GM19372 (cell line): ENCODE measurements around the gene SNX5.
A peak's percentile ranks its signal among the peaks of the same experiment; 100 is the strongest.

Source experiments
- ATAC-seq: cut with Tn5 transposase; IDR thresholded peaks from one replicate; pipeline ENCODE4 v1.9.1; 2021; ENCODE audit warnings: mild to moderate bottlenecking, low read depth, moderate library complexity; ENCODE audit not compliant: unreplicated experiment

The SNX5 gene

GRCh38 chr20:17968366-17969277 is at the start of gene SNX5, which contains the start of gene MGME1:
TSS of gene SNX5 (minus strand) at chr20:17968794. CDS start at chr20:17968425, 369 bp downstream.
TSS of gene MGME1 (plus strand) at chr20:17969018. CDS start at chr20:17969860, 842 bp downstream.
- ATAC-seq = peak; percentile 72

DNA sequence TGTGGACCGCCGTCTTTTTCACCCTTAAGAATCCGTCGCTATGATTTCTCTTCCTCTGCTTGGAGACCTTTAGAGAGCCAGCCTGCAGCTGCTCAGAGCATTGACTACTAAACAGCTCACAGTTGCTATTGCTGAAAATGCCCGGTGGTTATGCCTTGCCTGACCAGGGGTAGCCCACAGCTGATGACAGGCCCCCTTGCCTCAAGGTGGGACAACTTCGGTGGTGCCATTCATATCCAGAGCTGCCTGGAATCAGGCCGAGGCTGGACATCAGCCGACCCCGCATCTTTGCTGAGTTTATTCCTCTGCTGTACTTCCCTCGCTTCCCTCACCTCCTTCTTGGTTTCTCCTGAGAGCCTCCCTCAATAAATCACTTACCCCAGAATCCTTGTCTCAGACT is 49.5 kb upstream of the SNX5 start:
- no peak for ATAC-seq

GRCh38 chr20:18016772-18017171 is 48.2 kb upstream of the SNX5 start:
- no peak for ATAC-seq

DNA sequence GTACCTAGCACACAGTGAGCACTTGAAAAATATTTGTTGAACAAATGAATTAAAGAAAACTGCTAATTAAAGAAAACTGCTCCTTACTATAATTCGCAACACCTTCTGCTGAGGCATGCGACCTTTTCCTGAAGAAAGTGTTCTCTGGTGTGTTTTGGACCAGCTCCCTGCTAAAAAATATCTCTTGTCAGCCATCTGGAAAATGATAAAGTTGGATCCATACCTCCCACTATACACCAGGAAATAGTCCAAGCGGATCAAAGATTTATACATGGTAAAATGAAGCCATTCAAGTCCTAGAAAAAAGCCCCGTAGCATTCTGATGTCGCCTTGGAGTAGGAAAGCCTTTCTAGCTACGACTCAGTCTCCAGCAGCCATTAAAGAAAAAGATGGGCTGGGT is 45.8 kb upstream of the SNX5 start:
- ATAC-seq = no peak

DNA sequence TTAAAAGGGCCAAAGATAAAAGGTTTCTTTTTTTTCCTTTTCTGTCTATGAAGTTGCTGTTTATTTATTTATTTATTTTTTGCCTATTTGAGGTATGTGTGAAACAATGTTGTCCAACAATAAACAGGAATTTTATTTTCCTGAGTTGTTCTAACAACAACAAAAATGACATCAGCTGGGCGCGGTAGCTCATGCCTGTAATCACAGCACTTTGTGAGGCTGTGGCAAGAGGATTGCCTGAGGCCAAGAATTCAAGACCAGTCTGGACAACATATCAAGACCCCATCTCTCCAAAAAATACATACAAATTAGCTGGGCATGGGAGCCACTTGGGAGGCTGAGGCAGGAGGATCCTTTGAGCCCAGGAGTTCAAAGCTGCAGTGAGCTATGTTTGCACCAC is 44.3 kb upstream of the SNX5 start:
- ATAC-seq = no peak

DNA sequence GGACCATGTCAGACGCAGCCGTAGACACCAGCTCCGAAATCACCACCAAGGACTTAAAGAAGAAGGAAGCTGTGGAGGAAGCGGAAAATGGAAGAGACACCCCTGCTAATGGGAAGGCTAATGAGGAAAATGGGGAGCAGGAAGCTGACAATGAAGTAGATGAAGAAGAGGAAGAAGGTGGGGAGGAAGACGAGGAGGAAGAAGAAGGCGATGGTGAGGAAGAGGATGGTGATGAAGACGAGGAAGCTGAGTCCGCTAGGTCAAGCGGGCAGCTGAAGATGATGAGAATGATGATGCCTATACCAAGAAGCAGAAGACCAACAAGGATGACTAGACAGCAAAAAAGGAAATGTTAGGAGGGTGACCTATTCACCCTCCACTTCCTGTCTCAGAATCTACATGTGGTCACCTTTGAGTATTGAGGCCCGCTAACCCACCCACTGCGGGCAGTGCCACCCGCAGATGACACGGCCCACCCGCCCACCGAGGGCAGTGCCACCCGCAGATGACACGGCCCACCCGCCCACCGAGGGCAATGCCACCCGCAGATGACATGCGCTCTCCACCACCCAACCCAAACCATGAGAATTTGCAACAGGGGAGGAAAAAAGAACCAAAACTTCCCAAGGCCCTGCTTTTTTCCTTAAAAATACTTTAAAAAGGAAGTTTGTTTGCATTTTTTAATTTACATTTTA is 43.5 kb upstream of the SNX5 start:
- no peak for ATAC-seq

- ATAC-seq = no peak
Observed at GRCh38 chr20:18011482-18011881, 42.9 kb upstream of the SNX5 start.

DNA sequence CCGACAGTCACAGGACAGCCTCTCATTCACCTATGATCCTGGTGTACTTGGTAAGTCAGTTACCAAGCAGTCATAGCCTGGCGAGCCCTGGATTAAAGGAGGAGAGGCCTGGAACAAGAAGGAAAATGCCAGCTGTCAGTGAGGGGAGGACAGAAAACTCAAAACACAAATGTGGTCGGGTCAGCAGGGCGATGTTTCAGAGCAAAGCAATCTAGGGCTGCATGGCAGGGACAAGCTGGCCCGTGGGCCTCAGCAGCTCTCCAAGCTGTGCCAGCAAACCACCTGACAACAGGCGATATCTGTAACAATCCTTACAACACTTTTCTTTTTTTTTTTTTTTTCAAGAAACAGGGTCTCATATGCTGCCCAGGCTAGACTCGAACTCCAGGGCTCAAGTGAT is 40.5 kb upstream of the SNX5 start:
- no peak for ATAC-seq

DNA sequence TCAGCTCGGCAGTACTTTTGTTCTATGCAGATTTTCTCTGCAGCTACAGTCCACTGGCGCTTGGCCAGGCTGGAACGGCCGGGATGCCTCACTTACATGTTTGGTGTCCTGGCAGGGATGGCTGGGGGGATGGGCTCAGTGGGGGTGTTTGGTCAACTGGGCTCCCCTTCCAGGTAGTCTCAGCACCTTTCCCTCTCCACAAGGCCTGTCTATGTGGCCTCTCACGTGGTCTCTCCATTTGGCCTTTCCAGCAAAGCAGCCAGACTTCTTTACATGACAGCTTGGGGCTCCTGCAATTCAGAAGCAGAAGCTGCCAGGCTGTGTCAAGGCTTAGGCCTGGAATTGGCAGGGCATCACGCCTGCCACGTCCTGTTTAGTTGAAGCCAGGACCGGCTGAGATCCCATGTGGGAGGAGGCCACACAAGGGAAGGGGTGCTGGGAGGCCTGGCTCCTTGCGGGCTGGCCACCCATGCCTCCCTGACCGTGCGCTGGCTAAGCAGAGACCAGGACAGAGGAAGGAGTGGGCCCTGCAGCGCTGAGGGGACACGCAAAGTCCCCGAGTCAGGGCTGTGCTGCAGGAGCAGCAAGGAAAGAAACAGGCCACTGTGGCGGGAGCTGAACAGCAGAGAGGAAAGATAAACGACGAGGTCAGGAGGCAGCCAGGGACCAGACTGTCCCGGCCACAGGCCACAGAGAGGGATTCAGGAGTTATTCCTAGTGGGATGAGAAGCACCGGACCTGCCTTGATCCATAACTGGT is 39.1 kb upstream of the SNX5 start:
- ATAC-seq = no peak

DNA sequence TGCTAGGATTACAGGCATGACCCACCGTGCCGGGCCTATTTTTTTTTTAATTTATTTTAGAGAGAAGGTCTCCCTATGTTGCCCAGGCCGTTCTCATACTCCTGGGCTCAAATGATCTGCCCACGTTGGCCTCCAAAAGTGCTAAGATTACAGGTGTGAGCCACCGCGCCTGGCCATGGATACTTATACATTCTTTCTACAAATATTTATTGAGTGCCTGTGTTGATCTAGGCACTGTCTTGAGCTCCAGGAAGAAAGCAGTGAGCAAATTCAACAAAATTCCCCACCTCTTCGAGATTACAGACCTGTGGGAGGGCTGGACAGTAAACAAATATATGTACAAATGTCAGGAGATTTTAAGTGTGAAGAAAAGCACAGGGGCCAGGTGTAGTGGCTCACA is 38.1 kb upstream of the SNX5 start:
- no peak for ATAC-seq

GRCh38 chr20:18005990-18006364 is 37.4 kb upstream of the SNX5 start:
- ATAC-seq = no peak

DNA sequence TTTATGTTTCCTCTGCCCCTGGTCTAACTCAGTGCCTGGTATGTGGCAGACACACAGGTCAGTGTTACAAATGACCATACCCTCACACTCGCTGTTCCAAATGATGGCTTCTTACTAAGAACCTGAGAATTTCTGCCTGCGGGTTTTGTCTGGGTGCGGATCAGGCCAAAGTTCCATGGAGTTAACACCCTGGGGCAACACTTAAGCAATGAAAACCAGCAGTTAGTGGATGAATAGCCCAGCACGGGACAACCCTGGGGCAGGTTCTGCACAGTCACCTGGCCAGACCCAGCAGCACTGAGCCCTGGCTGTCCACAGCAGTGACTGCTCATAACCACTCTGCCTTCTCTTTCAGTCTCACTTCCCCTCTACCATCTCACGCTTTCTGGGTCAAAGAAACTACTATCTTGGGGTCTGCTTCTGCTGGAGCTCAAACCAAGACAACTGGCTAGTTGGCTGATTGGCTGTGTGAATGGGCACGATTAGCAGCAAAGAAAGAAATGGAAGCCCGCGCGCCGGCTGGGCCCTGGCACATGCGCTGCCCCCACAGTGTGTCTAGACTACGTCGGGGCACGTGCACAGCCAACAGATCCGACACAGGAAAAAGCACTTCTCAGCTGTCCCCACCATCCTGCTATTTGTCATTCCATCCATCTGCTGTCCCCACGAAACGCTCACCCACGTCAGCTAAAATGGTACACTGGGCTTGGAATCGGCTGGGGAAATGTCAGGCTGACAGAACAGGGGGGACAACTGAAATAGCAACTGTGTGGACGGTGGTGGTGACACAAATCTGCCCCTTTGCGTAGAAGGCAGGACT is 36.8 kb upstream of the SNX5 start:
- peak; percentile 90 for ATAC-seq

DNA sequence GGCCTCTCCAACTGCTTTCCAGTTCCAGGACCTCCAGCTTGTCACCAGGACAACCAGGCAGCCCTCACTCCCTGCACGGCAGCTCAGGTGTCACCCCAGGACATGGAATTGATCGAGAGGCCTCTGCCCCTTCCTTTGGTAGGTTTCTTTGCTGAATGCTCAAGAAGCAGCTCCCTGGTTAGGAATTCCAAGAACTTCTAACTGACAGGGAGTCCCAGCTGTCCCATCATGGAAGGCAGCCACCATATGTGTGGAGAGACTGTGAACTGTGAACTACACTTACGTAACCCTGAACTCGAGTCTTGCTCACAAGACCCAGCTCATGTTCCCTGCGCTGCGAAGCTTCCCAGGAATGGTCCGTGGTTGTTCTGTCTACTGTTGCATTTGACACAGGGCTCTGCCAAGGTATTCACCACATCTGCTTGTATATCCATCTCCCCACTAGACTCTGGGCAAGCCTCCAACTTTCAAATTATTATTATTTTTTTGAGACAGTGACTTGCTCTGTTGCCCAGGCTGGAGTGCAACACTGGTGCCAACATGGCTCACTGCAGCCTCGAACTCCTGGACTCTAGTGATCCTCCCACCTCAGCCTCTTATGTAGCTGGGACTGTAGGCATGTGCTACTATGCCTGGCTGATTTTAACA is 35.9 kb upstream of the SNX5 start:
- ATAC-seq = no peak

- ATAC-seq = no peak
Observed at GRCh38 chr20:18003897-18004296, 35.3 kb upstream of the SNX5 start.

DNA sequence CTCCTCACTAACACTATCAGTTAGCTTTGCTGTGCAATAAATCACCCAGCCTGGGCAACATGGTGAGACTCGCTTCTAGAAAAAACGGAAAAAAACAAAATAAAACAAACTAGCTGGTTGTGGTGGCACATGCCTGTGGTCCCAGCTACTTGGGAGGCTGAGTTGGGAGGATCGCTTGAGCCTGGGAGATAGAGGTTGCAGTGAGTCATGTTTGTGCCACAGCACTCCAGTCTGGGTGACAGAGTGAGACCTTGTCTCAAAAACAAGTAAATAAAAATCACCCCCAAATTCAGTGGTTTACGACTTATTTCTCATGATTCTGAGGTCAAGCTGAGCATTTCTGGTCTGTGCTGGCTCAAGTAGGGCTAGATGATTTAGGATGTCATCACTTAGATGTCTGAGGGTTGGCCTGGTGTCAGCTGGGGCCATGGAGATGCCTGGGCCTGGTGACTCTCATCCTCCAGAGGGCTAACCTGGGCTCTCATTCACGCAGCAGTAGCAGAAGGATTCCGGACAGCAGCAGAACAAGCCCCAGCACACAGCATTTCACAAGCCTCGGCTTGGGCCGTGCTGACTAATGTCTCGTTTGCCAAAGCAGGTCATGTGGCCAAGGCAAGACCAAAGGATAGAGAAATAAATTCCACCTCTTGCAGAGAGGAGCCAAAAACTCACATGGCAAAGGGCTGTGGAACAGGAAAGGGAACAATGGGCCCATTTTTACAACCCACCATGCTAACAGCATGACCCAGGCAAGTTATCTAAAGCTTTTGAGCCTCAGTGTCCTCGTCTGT is 32.7 kb upstream of the SNX5 start:
- no peak for ATAC-seq

- ATAC-seq = no peak
Observed at GRCh38 chr20:17999566-17999965, 31.0 kb upstream of the SNX5 start.

DNA sequence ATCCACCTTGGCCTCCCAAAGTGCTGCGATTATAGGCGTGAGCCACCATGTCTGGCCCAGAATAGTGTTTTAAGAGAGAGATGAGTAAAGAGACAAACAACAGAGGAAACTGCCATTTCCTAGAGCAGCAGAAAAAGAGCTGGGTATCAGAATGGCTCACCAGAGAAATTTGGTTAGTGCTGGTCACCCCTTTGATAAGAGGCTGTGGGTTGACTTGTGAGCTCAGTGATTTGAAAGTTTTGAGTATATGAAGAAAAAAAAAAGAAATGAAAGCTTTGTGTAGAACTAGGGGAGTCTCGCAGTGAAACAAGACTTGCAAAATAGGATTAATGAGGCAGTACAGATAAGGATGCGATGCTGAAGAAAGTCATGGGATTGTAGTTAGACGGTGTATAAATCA is 29.9 kb upstream of the SNX5 start:
- no peak for ATAC-seq

GRCh38 chr20:17995967-17996819 is 27.6 kb upstream of the SNX5 start:
- ATAC-seq = no peak
